Panc1 (cell line): ENCODE data around the gene ZNF319.

ENCODE experiments used
- POLR2AphosphoS5 ChIP-seq: IDR thresholded peaks from 2 replicates; pipeline ENCODE4 v1.6.1; 2012; ENCODE audit warnings: mild to moderate bottlenecking, low read depth, low read length, moderate library complexity
- SIN3A ChIP-seq: IDR thresholded peaks from 2 replicates; pipeline ENCODE4 v1.6.1; 2012; ENCODE audit warnings: low read depth, mild to moderate bottlenecking, low read length, moderate library complexity, borderline replicate concordance; ENCODE audit not compliant: insufficient read depth
- TF ChIP-seq, protein P1 (sequence below): fragments of 450-650 bp; IDR thresholded peaks from 2 replicates; pipeline ENCODE4 v1.5.1; 2017; ENCODE audit warnings: mild to moderate bottlenecking

DNA sequence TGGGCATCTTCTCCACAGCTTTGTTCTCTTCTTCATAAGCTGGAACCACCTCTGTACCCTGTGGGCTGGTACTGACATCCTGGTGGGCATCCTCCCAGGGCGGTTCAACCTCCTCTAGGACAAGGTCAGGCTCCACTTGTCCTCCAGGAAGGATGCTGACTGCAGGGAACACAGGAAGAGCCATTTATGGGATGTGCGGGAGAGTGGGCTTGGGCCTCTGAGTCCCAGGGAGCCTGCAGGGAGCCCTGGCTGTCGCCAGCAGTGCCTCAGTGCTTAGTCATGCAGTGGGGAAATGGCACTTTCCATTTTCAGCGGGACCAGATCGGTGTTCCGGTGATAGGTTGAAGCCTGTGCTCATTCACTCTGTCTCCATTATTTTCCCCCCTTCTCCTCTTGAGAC is 50.1 kb downstream of the ZNF319 start:
- TF ChIP-seq, protein P1, sequence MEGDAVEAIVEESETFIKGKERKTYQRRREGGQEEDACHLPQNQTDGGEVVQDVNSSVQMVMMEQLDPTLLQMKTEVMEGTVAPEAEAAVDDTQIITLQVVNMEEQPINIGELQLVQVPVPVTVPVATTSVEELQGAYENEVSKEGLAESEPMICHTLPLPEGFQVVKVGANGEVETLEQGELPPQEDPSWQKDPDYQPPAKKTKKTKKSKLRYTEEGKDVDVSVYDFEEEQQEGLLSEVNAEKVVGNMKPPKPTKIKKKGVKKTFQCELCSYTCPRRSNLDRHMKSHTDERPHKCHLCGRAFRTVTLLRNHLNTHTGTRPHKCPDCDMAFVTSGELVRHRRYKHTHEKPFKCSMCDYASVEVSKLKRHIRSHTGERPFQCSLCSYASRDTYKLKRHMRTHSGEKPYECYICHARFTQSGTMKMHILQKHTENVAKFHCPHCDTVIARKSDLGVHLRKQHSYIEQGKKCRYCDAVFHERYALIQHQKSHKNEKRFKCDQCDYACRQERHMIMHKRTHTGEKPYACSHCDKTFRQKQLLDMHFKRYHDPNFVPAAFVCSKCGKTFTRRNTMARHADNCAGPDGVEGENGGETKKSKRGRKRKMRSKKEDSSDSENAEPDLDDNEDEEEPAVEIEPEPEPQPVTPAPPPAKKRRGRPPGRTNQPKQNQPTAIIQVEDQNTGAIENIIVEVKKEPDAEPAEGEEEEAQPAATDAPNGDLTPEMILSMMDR, result no peak
- no peak for TF ChIP-seq POLR2AphosphoS5
- TF ChIP-seq SIN3A, result no peak
